Esophagus squamous epithelium (tissue), 4 donors: ENCODE results near the gene DCP2.

ENCODE experiments used
- POLR2A ChIP-seq, 4 donors: fragments of 450-650 bp; IDR thresholded peaks; one replicate each; pipeline ENCODE4 v1.6.1; 2017; ENCODE audit warnings: antibody characterized with exemption in 4 of 4, mild to moderate bottlenecking in 4 of 4, moderate library complexity in 3 of 4
- TF ChIP-seq, protein P1 (sequence below), 6 experiments: fragments of 450-650 bp in 4 of 6; fragments of 200-600 bp in 2 of 6; sonication (generic) in 2 of 6; IDR thresholded peaks; one replicate each; pipeline ENCODE4 v1.5.1; 2016 to 2019; ENCODE audit warnings: antibody characterized with exemption in 6 of 6, mild to moderate bottlenecking in 4 of 6, moderate library complexity in 4 of 6

DNA sequence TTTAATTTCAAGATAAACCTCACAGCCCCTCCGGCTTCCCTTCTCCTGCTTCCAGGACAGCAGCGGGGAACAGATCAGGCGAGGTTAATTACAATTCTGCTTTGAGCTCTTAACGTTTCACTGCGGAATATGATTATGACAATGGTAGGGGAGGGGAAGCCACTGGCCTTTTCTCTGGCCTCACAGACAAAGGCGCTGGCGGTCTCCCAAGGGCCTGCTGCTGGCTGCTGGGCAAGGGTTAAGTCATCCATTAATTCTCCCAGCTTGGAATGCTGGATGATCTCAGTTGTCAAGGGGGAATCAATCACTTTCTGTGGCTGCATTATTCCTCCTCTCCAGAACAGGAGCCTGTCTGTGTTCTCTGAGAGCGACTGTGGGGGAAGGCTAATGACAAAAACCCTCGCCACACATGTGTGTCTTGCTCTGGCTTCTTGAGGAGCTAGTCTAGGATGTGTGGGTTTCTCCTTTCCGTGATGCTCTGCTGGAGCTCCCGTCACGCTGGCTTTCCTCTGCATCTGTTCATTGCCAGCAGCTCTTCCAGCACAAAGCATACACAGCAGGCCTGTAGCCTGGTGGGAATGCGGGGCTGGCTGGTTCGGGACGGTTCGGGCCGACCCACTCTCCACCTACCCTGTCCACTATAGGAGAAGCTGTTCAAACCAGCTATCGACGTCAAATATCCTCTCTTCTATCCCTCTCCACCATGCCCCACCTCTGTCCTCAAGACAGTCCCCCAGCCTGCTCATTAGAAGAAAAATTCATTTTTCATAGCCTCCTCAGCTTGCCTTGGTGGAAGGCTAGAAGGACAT lies 82.8 kb downstream of the DCP2 start:
- TF ChIP-seq, protein P1, sequence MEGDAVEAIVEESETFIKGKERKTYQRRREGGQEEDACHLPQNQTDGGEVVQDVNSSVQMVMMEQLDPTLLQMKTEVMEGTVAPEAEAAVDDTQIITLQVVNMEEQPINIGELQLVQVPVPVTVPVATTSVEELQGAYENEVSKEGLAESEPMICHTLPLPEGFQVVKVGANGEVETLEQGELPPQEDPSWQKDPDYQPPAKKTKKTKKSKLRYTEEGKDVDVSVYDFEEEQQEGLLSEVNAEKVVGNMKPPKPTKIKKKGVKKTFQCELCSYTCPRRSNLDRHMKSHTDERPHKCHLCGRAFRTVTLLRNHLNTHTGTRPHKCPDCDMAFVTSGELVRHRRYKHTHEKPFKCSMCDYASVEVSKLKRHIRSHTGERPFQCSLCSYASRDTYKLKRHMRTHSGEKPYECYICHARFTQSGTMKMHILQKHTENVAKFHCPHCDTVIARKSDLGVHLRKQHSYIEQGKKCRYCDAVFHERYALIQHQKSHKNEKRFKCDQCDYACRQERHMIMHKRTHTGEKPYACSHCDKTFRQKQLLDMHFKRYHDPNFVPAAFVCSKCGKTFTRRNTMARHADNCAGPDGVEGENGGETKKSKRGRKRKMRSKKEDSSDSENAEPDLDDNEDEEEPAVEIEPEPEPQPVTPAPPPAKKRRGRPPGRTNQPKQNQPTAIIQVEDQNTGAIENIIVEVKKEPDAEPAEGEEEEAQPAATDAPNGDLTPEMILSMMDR (IDR thresholded peaks at IDR 0.05) = no peak
- no peak for TF ChIP-seq POLR2A (IDR thresholded peaks at IDR 0.05)
